Measurements from ENCODE around the gene TEPSIN.

Gene TEPSIN

GRCh38 chr17:81219476-81220180 lies 19.2 kb downstream of the TEPSIN start:
- DNase-seq, result no peak

GRCh38 chr17:81218991-81219390 lies 19.9 kb downstream of the TEPSIN start:
- DNase-seq, result no peak

- no peak for DNase-seq
These were observed 20.4 kb downstream of the TEPSIN start for GRCh38 chr17:81218459-81218858.

GRCh38 chr17:81217491-81217890 lies 21.4 kb downstream of the TEPSIN start:
- DNase-seq, result no peak

- DNase-seq, result no peak
These were observed 24.9 kb downstream of the TEPSIN start for GRCh38 chr17:81213978-81214377.

GRCh38 chr17:81212365-81212764 lies 26.5 kb downstream of the TEPSIN start:
- no peak for DNase-seq

- no peak for DNase-seq
These were observed 28.0 kb downstream of the TEPSIN start for GRCh38 chr17:81210868-81211267.

GRCh38 chr17:81210466-81210865 lies 28.4 kb downstream of the TEPSIN start:
- no peak for DNase-seq

GRCh38 chr17:81209141-81209540 lies 29.7 kb downstream of the TEPSIN start:
- no peak for DNase-seq

GRCh38 chr17:81208651-81209050 lies 30.2 kb downstream of the TEPSIN start:
- no peak for DNase-seq

GRCh38 chr17:81207610-81208581 lies 31.0 kb downstream of the TEPSIN start:
- no peak for DNase-seq

GRCh38 chr17:81206657-81207056 lies 32.2 kb downstream of the TEPSIN start:
- DNase-seq, result no peak

GRCh38 chr17:81206166-81206565 lies 32.7 kb downstream of the TEPSIN start:
- peak; percentile 25 for DNase-seq

GRCh38 chr17:81204578-81204977 lies 34.3 kb downstream of the TEPSIN start:
- DNase-seq, result no peak

- DNase-seq, result no peak
These were observed 35.7 kb downstream of the TEPSIN start for GRCh38 chr17:81203136-81203535.

GRCh38 chr17:81202318-81202717 lies 36.5 kb downstream of the TEPSIN start:
- no peak for DNase-seq

GRCh38 chr17:81200695-81201580 lies 37.9 kb downstream of the TEPSIN start:
- peak; percentile 63 for DNase-seq

GRCh38 chr17:81200201-81200600 lies 38.7 kb downstream of the TEPSIN start:
- no peak for DNase-seq

- DNase-seq, result no peak
These were observed 39.4 kb downstream of the TEPSIN start for GRCh38 chr17:81199482-81199830.

GRCh38 chr17:81198826-81199481 lies 39.9 kb downstream of the TEPSIN start:
- no peak for DNase-seq

GRCh38 chr17:81197831-81198490 lies 40.9 kb downstream of the TEPSIN start:
- DNase-seq, result no peak

- no peak for DNase-seq
These were observed 41.5 kb downstream of the TEPSIN start for GRCh38 chr17:81197409-81197795.
